ENCODE measurements around the gene KCTD12.

GRCh38 chr13:76883236-76883635, 3.0 kb downstream of the KCTD12 start:
- no peak for TF ChIP-seq CTCF (IDR thresholded peaks at IDR 0.05; ENCODE audit: low read length)
- TF ChIP-seq EZH2phosphoT487 (IDR thresholded peaks at IDR 0.05; ENCODE audit: low read length), result no peak
- no peak for TF ChIP-seq EZH2 (optimal IDR thresholded peaks at IDR 0.05; ENCODE audit: low read depth, low read length)
